ENCODE data around the gene KCNJ15.

The KCNJ15 gene

GRCh38 chr21:38297194-38297631 is 40.4 kb downstream of the KCNJ15 start:
- no peak overlapping the region for H3K9ac ChIP-seq (ENCODE audit: low read depth in 1 of 2, low read length in 2 of 2)
- no peak overlapping the region for H3K27ac ChIP-seq (ENCODE audit: low read depth, low read length)
- no peaks in the 10 kb centered on the region for H3K9me3 ChIP-seq (ENCODE audit: control insufficient read depth in 1 of 2, low read length in 2 of 2)
- H3K4me1 ChIP-seq (ENCODE audit: control insufficient read depth in 1 of 2, insufficient read depth in 2 of 2, low read length in 2 of 2), result no peaks in the 10 kb centered on the region
- H3K4me3 ChIP-seq (ENCODE audit: low read depth in 1 of 2, low read length in 2 of 2), result no peak overlapping the region
- H3K27me3 ChIP-seq (ENCODE audit: control insufficient read depth in 1 of 2, insufficient read depth in 2 of 2, low read length in 2 of 2), result peaks cover 0 to 7% of the 10 kb centered on the region in 2 donors
- no peaks in the 10 kb centered on the region for H3K36me3 ChIP-seq (ENCODE audit: control insufficient read depth in 1 of 2, insufficient read depth in 2 of 2, low read length in 2 of 2)

DNA sequence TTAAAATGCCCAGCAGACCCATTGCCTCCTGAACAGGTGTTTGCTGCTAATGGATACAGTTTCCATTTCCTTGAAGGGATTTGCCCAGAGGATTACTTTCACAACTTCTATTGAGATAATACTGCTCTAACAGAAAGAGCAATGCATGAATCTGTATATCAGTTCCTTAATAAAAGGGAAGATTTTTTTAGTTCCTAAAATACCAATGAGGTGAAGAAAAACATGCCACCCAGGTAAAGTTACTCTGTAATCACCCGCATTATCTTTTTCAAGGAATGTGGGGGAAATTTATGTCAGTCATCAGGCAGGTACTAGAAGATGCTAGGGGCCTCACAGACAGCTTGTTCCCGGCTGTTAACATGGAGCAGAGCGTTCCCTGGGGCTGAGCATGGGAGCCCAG is 41.1 kb downstream of the KCNJ15 start:
- Histone ChIP-seq H3K27me3 (ENCODE audit: control insufficient read depth in 1 of 2, insufficient read depth in 2 of 2, low read length in 2 of 2) (peaks cover 0 to 7% of the 10 kb centered on the region in 2 donors), H3K9me3 (ENCODE audit: control insufficient read depth in 1 of 2, low read length in 2 of 2) (no peaks in the 10 kb centered on the region), H3K36me3 (ENCODE audit: control insufficient read depth in 1 of 2, insufficient read depth in 2 of 2, low read length in 2 of 2) (no peaks in the 10 kb centered on the region), H3K9ac (ENCODE audit: low read depth in 1 of 2, low read length in 2 of 2) (no peak overlapping the region), H3K4me1 (ENCODE audit: control insufficient read depth in 1 of 2, insufficient read depth in 2 of 2, low read length in 2 of 2) (no peaks in the 10 kb centered on the region), H3K27ac (ENCODE audit: low read depth, low read length) (no peak overlapping the region), H3K4me3 (ENCODE audit: low read depth in 1 of 2, low read length in 2 of 2) (no peak overlapping the region)

DNA sequence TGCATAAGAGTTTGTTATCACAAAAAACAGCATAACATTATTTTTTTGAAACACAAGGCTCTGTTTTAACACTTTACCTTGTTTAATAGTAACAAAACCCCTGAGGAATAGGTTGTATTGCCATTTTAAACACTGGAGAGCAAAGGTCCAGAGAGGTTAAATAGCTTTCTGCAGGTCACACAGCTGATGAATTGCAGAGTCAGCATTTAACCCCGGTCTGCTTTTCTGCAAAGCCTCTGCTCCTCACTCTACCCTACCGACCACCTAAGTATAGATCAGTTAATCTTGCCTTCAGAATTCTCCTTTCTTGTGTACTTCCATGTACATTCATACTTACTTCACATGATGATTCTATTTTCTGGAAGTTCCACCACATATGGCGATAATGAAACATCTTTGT is 42.0 kb downstream of the KCNJ15 start:
- no peak overlapping the region for H3K27ac ChIP-seq (ENCODE audit: low read depth, low read length)
- H3K36me3 ChIP-seq (ENCODE audit: control insufficient read depth in 1 of 2, insufficient read depth in 2 of 2, low read length in 2 of 2), result no peaks in the 10 kb centered on the region
- no peak overlapping the region for H3K4me3 ChIP-seq (ENCODE audit: low read depth in 1 of 2, low read length in 2 of 2)
- H3K27me3 ChIP-seq (ENCODE audit: control insufficient read depth in 1 of 2, insufficient read depth in 2 of 2, low read length in 2 of 2), result peaks cover 0 to 7% of the 10 kb centered on the region in 2 donors
- no peaks in the 10 kb centered on the region for H3K9me3 ChIP-seq (ENCODE audit: control insufficient read depth in 1 of 2, low read length in 2 of 2)
- no peaks in the 10 kb centered on the region for H3K4me1 ChIP-seq (ENCODE audit: control insufficient read depth in 1 of 2, insufficient read depth in 2 of 2, low read length in 2 of 2)
- H3K9ac ChIP-seq (ENCODE audit: low read depth in 1 of 2, low read length in 2 of 2), result no peak overlapping the region

DNA sequence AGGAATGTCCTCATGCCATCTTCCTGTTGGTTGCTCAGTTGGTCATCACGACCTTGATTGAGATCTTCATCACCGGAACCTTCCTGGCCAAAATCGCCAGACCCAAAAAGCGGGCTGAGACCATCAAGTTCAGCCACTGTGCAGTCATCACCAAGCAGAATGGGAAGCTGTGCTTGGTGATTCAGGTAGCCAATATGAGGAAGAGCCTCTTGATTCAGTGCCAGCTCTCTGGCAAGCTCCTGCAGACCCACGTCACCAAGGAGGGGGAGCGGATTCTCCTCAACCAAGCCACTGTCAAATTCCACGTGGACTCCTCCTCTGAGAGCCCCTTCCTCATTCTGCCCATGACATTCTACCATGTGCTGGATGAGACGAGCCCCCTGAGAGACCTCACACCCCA is 42.9 kb downstream of the KCNJ15 start:
- no peaks in the 10 kb centered on the region for H3K9me3 ChIP-seq (ENCODE audit: control insufficient read depth in 1 of 2, low read length in 2 of 2)
- H3K36me3 ChIP-seq (ENCODE audit: control insufficient read depth in 1 of 2, insufficient read depth in 2 of 2, low read length in 2 of 2), result no peaks in the 10 kb centered on the region
- H3K27ac ChIP-seq (ENCODE audit: low read depth, low read length), result no peak overlapping the region
- no peak overlapping the region for H3K9ac ChIP-seq (ENCODE audit: low read depth in 1 of 2, low read length in 2 of 2)
- H3K4me1 ChIP-seq (ENCODE audit: control insufficient read depth in 1 of 2, insufficient read depth in 2 of 2, low read length in 2 of 2), result no peaks in the 10 kb centered on the region
- peaks cover 0 to 7% of the 10 kb centered on the region in 2 donors for H3K27me3 ChIP-seq (ENCODE audit: control insufficient read depth in 1 of 2, insufficient read depth in 2 of 2, low read length in 2 of 2)
- no peak overlapping the region for H3K4me3 ChIP-seq (ENCODE audit: low read depth in 1 of 2, low read length in 2 of 2)

GRCh38 chr21:38300141-38300578 is 43.4 kb downstream of the KCNJ15 start:
- H3K36me3 ChIP-seq (ENCODE audit: control insufficient read depth in 1 of 2, insufficient read depth in 2 of 2, low read length in 2 of 2), result no peaks in the 10 kb centered on the region
- no peak overlapping the region for H3K27ac ChIP-seq (ENCODE audit: low read depth, low read length)
- H3K9ac ChIP-seq (ENCODE audit: low read depth in 1 of 2, low read length in 2 of 2), result no peak overlapping the region
- peaks cover 0 to 7% of the 10 kb centered on the region in 2 donors for H3K27me3 ChIP-seq (ENCODE audit: control insufficient read depth in 1 of 2, insufficient read depth in 2 of 2, low read length in 2 of 2)
- no peaks in the 10 kb centered on the region for H3K9me3 ChIP-seq (ENCODE audit: control insufficient read depth in 1 of 2, low read length in 2 of 2)
- no peak overlapping the region for H3K4me3 ChIP-seq (ENCODE audit: low read depth in 1 of 2, low read length in 2 of 2)
- no peaks in the 10 kb centered on the region for H3K4me1 ChIP-seq (ENCODE audit: control insufficient read depth in 1 of 2, insufficient read depth in 2 of 2, low read length in 2 of 2)

DNA sequence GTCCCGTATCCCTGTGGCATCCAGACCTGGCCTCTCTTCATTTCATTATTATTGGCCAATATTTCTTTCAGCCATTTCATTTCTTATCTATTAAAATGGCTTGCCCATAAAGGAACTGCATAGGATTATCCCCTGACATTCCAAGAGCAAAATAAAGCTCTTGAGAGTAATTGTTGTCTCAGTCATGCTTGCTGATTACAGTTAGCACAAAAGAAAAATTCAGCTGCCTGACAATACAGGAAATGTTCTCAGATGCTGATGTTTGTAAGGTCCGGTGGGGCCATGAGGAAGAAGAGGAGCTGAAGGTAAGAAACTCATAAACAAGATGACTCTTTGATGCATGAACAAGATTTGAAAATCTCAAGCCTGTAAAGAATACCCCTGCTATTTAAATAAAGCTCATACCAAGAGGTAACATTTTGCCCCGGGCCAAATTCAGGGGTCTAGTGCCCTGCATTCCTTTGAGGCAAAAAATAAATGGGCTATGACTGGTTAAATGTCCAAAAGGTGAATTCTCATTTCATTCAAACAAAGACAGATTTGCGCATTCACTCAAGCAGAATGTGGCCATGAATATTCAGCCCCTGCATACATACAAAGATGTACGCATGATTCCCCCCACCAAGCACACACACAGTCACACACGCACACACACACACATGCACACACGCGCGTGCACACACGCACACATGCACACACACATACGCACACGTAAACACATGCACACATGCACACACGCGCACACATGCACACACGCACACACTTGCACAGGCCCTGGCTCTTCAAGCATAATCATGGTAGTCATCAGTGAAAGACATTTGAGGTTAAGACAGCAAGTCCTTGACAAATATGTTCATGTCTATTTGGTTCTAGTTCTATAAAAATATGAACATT is 44.8 kb downstream of the KCNJ15 start:
- H3K9ac ChIP-seq (ENCODE audit: low read depth in 1 of 2, low read length in 2 of 2), result no peak overlapping the region
- no peak overlapping the region for H3K4me3 ChIP-seq (ENCODE audit: low read depth in 1 of 2, low read length in 2 of 2)
- H3K9me3 ChIP-seq (ENCODE audit: control insufficient read depth in 1 of 2, low read length in 2 of 2), result no peaks in the 10 kb centered on the region
- no peak overlapping the region for H3K27ac ChIP-seq (ENCODE audit: low read depth, low read length)
- H3K36me3 ChIP-seq (ENCODE audit: control insufficient read depth in 1 of 2, insufficient read depth in 2 of 2, low read length in 2 of 2), result no peaks in the 10 kb centered on the region
- H3K4me1 ChIP-seq (ENCODE audit: control insufficient read depth in 1 of 2, insufficient read depth in 2 of 2, low read length in 2 of 2), result no peaks in the 10 kb centered on the region
- H3K27me3 ChIP-seq (ENCODE audit: control insufficient read depth in 1 of 2, insufficient read depth in 2 of 2, low read length in 2 of 2), result peaks cover 0 to 7% of the 10 kb centered on the region in 2 donors

DNA sequence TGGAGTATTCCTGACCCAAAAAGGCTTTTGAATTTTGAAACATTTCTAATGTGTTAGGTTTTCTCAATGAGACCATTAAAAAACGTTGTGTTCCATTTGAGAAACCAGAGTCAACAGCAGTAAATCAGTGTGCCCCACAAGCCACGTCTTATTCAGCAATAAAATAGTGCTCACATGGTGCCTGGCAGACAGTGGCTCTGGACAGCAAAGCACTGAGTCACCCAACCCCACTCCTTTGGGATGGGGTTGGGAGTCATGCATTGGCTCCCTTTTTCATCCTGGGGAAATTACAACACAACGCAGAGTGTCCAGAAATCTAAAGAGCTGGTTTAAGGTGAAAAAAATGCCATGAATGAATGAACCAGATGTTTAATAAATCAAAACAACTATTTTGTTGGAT is 46.5 kb downstream of the KCNJ15 start:
- no peaks in the 10 kb centered on the region for H3K9me3 ChIP-seq (ENCODE audit: control insufficient read depth in 1 of 2, low read length in 2 of 2)
- no peaks in the 10 kb centered on the region for H3K4me1 ChIP-seq (ENCODE audit: control insufficient read depth in 1 of 2, insufficient read depth in 2 of 2, low read length in 2 of 2)
- no peak overlapping the region for H3K27ac ChIP-seq (ENCODE audit: low read depth, low read length)
- H3K9ac ChIP-seq (ENCODE audit: low read depth in 1 of 2, low read length in 2 of 2), result no peak overlapping the region
- H3K36me3 ChIP-seq (ENCODE audit: control insufficient read depth in 1 of 2, insufficient read depth in 2 of 2, low read length in 2 of 2), result no peaks in the 10 kb centered on the region
- peaks cover 0 to 7% of the 10 kb centered on the region in 2 donors for H3K27me3 ChIP-seq (ENCODE audit: control insufficient read depth in 1 of 2, insufficient read depth in 2 of 2, low read length in 2 of 2)
- H3K4me3 ChIP-seq (ENCODE audit: low read depth in 1 of 2, low read length in 2 of 2), result no peak overlapping the region

DNA sequence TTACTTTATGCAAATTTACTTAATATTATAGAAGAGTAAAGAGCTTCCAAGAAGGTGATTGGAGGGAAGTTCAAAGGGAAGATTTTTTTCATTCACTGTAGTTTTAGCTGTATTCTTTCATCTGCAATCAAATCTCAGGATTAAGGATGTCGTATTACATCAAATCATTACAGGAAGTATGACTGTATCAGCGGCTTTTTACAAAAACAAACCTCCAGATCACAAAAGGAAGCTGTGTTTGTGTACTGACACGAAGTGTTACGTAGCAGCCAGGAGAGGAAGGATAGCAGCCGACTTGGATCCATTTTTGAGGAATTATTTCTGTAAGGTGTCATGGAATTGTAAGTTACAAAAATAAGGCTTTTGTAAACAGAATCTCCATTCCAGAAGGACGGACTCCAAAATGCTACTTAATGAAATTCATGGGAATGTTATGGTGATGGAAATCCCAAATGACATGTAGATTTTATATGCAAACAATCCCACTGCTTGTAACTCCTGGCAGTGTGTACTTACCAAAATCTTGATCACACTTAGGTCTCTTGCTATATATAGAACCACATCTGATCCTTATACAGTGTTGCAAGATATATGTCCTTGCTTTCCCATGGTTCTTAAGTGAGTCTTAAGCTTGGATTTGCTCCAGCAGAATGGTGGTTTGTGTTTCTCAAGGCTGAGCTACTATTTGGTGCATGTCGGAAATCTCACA is 49.8 kb downstream of the KCNJ15 start:
- no peaks in the 10 kb centered on the region for H3K9me3 ChIP-seq (ENCODE audit: control insufficient read depth in 1 of 2, low read length in 2 of 2)
- H3K27me3 ChIP-seq (ENCODE audit: control insufficient read depth in 1 of 2, insufficient read depth in 2 of 2, low read length in 2 of 2), result no peaks in the 10 kb centered on the region
- no peaks in the 10 kb centered on the region for H3K36me3 ChIP-seq (ENCODE audit: control insufficient read depth in 1 of 2, insufficient read depth in 2 of 2, low read length in 2 of 2)
- no peaks in the 10 kb centered on the region for H3K4me1 ChIP-seq (ENCODE audit: control insufficient read depth in 1 of 2, insufficient read depth in 2 of 2, low read length in 2 of 2)
- H3K9ac ChIP-seq (ENCODE audit: low read depth in 1 of 2, low read length in 2 of 2), result no peak overlapping the region
- H3K27ac ChIP-seq (ENCODE audit: low read depth, low read length), result no peak overlapping the region
- H3K4me3 ChIP-seq (ENCODE audit: low read depth in 1 of 2, low read length in 2 of 2), result no peak overlapping the region

- no peaks in the 10 kb centered on the region for H3K4me1 ChIP-seq (ENCODE audit: control insufficient read depth in 1 of 2, insufficient read depth in 2 of 2, low read length in 2 of 2)
- no peaks in the 10 kb centered on the region for H3K27me3 ChIP-seq (ENCODE audit: control insufficient read depth in 1 of 2, insufficient read depth in 2 of 2, low read length in 2 of 2)
- no peaks in the 10 kb centered on the region for H3K36me3 ChIP-seq (ENCODE audit: control insufficient read depth in 1 of 2, insufficient read depth in 2 of 2, low read length in 2 of 2)
- H3K9ac ChIP-seq (ENCODE audit: low read depth in 1 of 2, low read length in 2 of 2), result no peak overlapping the region
- H3K27ac ChIP-seq (ENCODE audit: low read depth, low read length), result no peak overlapping the region
- no peak overlapping the region for H3K4me3 ChIP-seq (ENCODE audit: low read depth in 1 of 2, low read length in 2 of 2)
- no peaks in the 10 kb centered on the region for H3K9me3 ChIP-seq (ENCODE audit: control insufficient read depth in 1 of 2, low read length in 2 of 2)
Measured at GRCh38 chr21:38307771-38308531, 51.2 kb downstream of the KCNJ15 start.
